C4-2B (cell line): ENCODE results near the gene ADAT3.

Source experiments
- H3K27ac ChIP-seq: fragments of 450-650 bp; 2 replicates; pipeline ENCODE4 v1.5.1; 2017
- CTCF ChIP-seq: fragments of 450-650 bp; conservative IDR thresholded peaks from 2 replicates; pipeline ENCODE4 v1.5.1; 2017; ENCODE audit warnings: mild to moderate bottlenecking
- ZFX ChIP-seq: fragments of 450-650 bp; IDR thresholded peaks from 2 replicates; pipeline ENCODE4 v1.6.1; 2017

The ADAT3 gene

DNA sequence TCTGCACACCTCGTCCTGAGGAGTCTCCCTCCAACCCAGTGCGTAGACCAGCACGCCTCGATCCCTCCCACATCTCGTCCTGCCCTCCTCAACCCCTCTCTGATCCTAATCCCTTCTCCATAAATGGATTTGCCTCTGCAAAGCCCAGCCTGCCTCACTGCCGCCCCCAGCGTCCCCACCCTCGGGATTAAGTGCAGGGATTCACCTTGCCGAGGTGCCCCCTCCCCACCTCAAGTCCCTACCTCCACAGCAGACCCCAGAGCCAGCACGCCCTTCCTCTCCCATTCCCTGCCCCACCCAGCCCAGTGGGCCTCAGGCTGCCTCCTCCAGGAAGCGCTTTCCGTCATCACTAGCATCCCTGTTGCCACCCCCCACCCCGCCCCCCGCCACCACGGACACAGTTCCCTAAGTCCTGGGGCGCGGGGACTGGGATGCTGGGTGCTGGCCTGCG, 45.8 kb upstream of the ADAT3 start:
- TF ChIP-seq CTCF (no peak), ZFX (no peak)
- H3K27ac ChIP-seq = no peak overlapping the region

GRCh38 chr19:1860042-1860775, 45.0 kb upstream of the ADAT3 start:
- no peak for TF ChIP-seq ZFX
- H3K27ac ChIP-seq = no peak overlapping the region; the same call in 1 of the 2 replicates

DNA sequence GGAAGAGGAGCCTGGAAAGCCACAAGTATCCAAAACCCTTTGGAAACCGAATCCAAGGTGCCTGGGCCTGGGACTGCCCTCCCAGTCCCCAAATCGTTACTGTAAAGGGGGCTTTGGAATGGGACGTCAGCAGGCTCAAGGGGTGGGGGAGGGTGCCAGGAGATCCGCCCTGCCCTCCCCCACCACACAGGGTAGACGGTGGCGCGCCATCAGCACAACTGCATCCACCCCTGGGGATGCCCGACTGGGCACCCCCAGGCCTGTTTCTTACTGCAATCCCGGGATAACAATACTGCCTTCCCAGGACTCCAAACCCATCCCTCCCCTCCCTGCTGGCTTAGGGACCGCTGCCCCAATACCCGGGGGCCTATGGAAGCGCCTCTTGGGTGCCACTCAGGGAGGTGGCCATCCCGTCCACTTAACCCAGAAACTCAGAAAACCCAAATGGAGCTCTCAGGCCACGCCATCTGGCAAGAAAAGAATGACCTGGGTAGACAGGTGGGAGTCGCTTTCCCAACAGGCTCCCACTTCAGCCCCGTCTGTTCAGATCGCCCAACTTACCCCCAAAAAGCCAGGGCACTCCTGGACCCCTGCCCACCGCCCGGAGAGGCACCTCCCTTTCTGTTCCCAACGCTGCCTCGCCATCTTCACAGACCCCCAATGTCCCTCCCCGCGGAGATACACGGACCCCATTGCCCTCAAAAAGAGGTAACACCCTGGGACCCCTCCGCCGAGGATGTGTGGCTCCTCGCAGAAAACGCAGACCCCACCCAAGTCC, 44.2 kb upstream of the ADAT3 start:
- peak overlapping the region; percentile 92; the same call in 1 of the 2 replicates for H3K27ac ChIP-seq
- no peak for TF ChIP-seq ZFX

GRCh38 chr19:1861599-1862031, 43.6 kb upstream of the ADAT3 start:
- H3K27ac ChIP-seq = peak overlapping the region; percentile 92
- TF ChIP-seq ZFX = no peak
- no peak for TF ChIP-seq CTCF

DNA sequence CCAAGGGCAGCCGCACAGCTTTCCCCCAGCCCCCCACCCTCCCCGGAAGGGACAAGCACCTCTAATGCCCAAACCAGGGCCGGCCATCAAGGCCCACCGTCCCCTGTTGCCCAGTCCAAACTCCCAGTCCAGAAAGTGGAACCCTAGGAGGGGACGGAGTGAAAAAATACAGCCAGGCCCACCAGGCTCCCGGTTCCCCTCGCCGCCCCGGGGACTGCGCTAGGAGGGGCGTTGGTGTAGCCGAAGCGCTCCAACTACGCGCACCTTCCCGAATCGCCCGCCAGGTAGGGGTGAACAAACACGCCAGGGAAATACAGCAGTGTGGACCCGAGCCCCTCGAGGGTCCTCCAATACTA, 43.2 kb upstream of the ADAT3 start:
- H3K27ac ChIP-seq = peak overlapping the region; percentile 92

DNA sequence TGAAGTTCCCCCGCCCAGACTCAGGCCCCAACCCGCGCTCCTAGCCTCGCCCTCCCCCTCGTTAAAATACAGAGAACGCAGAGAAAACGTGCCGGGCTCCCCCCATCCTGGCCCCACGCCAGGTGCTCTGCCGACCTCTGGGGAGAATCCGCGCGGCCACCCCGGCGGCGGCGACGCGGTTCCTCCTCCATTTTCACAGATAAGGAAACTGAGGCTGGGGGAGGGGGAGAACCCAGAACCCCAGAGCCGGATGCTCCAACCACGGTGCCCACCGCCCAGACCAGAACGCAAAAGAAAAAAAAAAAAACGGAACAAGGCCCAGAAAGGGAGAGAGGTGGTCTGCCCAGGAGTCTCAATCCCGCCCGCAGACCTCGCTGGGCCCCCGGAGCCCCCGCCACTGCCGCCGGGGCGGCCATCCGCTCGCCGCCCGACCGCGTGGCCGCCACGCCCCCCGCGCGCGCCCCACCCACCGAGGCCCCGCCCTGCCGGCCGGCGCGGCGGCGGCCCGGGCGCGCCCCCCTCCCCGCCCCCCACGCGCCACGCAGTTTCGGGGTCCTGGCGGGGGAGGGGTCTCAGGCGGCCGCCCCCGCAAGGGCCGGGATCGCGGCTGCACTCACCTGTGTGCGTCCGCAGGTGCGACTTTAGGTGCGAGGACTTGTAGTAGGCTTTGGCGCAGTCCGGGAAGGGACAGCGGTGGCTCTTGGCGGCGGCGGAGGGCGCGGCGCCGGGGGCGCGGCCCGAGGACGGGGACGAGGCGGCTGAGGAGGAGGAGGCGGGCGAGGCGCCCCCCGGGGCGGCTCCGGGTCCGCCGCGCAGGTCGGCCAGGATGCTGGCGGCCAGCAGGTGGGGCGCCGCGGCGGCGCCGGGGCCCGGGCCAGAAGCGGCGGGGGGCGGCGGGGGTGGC, 42.5 kb upstream of the ADAT3 start:
- H3K27ac ChIP-seq = peak overlapping the region; percentile 92
- no peak for TF ChIP-seq ZFX
- TF ChIP-seq CTCF = no peak

More for the DNA sequence above, 43.2 kb upstream of the ADAT3 start:
- no peak for TF ChIP-seq CTCF
- TF ChIP-seq ZFX = peak; percentile 27; the same call in 1 of the 2 replicates

- TF ChIP-seq CTCF (no peak), ZFX (0 out of 2 replicates have a peak, but pooled peaks have one; percentile 29)
- peak within 1 kb of the TSS; percentile 92 for H3K27ac ChIP-seq
Measured at GRCh38 chr19:1863328-1863637, 41.9 kb upstream of the ADAT3 start, which contains the start of gene KLF16. TSS of gene KLF16 (minus strand) at chr19:1863579. CDS start at chr19:1863497, 82 bp downstream.
